Heart left ventricle (tissue), 16 donors: ENCODE results near the gene BAIAP2. TPM values are rescaled to one million over a fixed set of nuclear protein-coding genes. Genes with fewer than 3 reads are reported as not detected.
"Not testable (repeated sequence)": the region's sequence is repeated elsewhere in the genome, so short reads cannot be mapped to it uniquely, and the experiment has no call there.

ENCODE experiments used
- ATAC-seq, 4 donors: fragments of 200-7000 bp; cut with Tn5 transposase; one replicate each; pipeline ENCODE4 v1.9.1; 2020 to 2022; ENCODE audit warnings: moderate library complexity in 4 of 4, mild to moderate bottlenecking in 3 of 4, moderate number of reproducible peaks in 1 of 4
- DNase-seq, 5 donors: peaks; one replicate each; pipeline ENCODE4 v3.0.0-alpha.2; 2020
- H3K27ac ChIP-seq, 12 donors: fragments of 200-600 bp; sonication (generic) in 4 of 12; one replicate each; pipeline versions ENCODE4 v1.5.0 to v1.8.0; 2016 to 2022; ENCODE audit warnings: mild to moderate bottlenecking in 2 of 12
- H3K27me3 ChIP-seq, 9 donors: fragments of 200-600 bp; sonication (generic) in 2 of 9; one replicate each; pipeline versions ENCODE4 v1.5.1 to v1.8.0; 2016 to 2022; ENCODE audit warnings: mild to moderate bottlenecking in 3 of 9
- H3K36me3 ChIP-seq, 9 donors: fragments of 200-600 bp; sonication (generic) in 2 of 9; one replicate each; pipeline versions ENCODE4 v1.5.0 to v1.8.0; 2018 to 2022; ENCODE audit warnings: mild to moderate bottlenecking in 2 of 9
- H3K4me1 ChIP-seq, 12 donors: fragments of 200-600 bp; sonication (generic) in 4 of 12; one replicate each; pipeline versions ENCODE4 v1.5.0 to v1.8.0; 2016 to 2022; ENCODE audit warnings: mild to moderate bottlenecking in 3 of 12
- H3K4me3 ChIP-seq, 12 donors: fragments of 200-600 bp; sonication (generic) in 4 of 12; one replicate each; pipeline versions ENCODE4 v1.5.0 to v1.8.0; 2017 to 2022; ENCODE audit warnings: mild to moderate bottlenecking in 9 of 12, moderate library complexity in 4 of 12
- H3K9me3 ChIP-seq, 12 donors: fragments of 200-600 bp; sonication (generic) in 4 of 12; one replicate each; pipeline versions ENCODE4 v1.5.0 to v1.8.0; 2016 to 2022; ENCODE audit warnings: mild to moderate bottlenecking in 1 of 12
- POLR2A ChIP-seq, 2 donors: fragments of 450-650 bp; IDR thresholded peaks; one replicate each; pipeline ENCODE4 v1.6.1; 2017; ENCODE audit warnings: antibody characterized with exemption in 2 of 2, mild to moderate bottlenecking in 2 of 2, moderate library complexity in 2 of 2
- WGBS, 4 donors: extraction: QIAGEN DNeasy Blood & Tissue Kit in 2 of 4; methylation state at CpG; one replicate each; pipeline versions ENCODE4 v1.1.5 to v1.1.7; 2013 to 2018; 5-methylcytosine and 5-hydroxymethylcytosine counted together
- intact Hi-C, 10 donors: fragments of 100-400 bp; cut with DNase I; formaldehyde crosslinking; loops; one replicate each; pipeline versions ENCODE4 v1.11.1 to v1.14.2; 2022
- polyA plus RNA-seq, 2 donors: library from polyadenylated mRNA; stranded (reverse); fragments of 200-250 nt; gene quantifications; one replicate each; pipeline ENCODE4 v1.2.3, GENCODE V29; 2013
- total RNA-seq, 9 donors: library from RNA; depleted of rRNA in 2 of 9; stranded (reverse); fragments of >200 nt in 2 of 9; fragmentation: NEBNext Ultra II Directional in 3 of 9; extraction: Animal tissue kit (Norgen Biotek cat#: 25700) in 3 of 9; gene quantifications; one replicate each; pipeline versions ENCODE4 v1.1.0 to v1.2.4, GENCODE V29; 2016 to 2023
- TF ChIP-seq, protein P1 (sequence below), 12 donors: fragments of 200-600 bp; sonication (generic) in 4 of 12; IDR thresholded peaks; one replicate each; pipeline versions ENCODE4 v1.5.0 to v1.8.0; 2018 to 2022; ENCODE audit warnings: antibody characterized with exemption in 12 of 12, mild to moderate bottlenecking in 5 of 12
- donor health status: ischemic (EF 13 %, LVEDD 7.1; RV severe dilation, severe dysfunction).
- donor health status: healthy with polysubstance abuse.
- donor health status: DM: no; HTN: yes; CAD: no.
- donor health status: DM: no; HTN: no; CAD: no.
- donor health status: ischemic (EF 25% LVEDD 6.9; RV normal size, moderate dysfunction).
- donor health status: ischemic (EF 25% LVEDD 5.7; RV mildly dilated, moderate dysfunction).
- donor health status: healthy.
- donor health status: DM: yes; HTN: yes; CAD: no.
- donor health status: ischemic (EF 35%, LVEDD 5.7; RV mildly dilated, moderate dysfunction).
- donor health status: nonischemic (EF 11% LVEDD 7.7; RV severe dilation, severe dysfunction).
- donor health status: DM: yes; HTN: yes; CAD: no.
- donor health status: PGD.
- donor health status: ischemic (EF 29% LVEDD 5.4; RV normal size, mild dysfunction).
- donor health status: nonischemic (EF 23%, LVEDD 6.1; RV moderate dilation, normal function).

BAIAP2 gene
- total and polyA plus RNA-seq, 11 donors: 8.9 to 30.2 (median 18.5) TPM

DNA sequence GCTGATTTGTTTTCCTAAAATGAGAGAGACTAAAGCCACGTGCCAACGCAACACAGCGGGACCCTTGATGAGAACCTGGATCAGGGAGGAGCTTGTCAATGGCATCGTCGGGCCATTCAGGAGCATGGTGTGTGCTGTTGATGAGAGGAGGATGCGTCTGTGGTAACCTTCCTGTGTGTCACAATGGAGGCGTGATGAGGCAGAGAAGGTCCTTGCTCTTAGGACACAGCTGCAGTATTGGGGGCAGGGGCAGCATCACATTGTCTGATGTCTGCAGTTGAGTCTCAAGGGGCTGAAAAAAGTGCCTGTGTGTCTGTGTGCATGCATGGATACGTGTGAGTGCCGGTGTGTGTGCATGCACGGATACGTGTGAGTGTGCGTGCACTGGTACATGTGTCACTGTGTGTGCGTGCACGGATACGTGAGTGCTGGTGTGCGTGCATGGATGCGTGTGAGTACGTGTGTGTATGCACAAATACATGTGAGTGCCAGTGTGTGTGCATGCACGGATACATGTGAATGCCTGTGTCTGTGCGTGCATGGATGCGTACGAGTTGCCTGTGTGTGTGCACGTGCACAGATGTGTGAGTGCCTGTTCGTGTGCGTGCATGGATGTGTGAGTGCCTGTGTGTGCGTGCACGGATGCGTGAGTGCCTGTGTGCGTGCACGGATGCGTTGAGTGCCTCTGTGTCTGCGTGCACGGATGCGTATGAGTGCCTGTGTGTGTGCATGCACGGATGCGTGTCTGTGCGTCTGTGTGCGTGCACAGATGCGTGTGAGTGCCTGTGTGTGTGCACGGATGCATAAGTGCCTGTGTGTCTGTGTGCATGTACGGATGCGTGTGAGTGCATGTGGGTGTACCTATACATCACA is 39.3 kb downstream of the BAIAP2 start:
- Histone ChIP-seq H3K9me3 (no peaks in the 10 kb centered on the region), H3K27ac (no peak overlapping the region), H3K4me3 (no peak overlapping the region), H3K36me3 (peaks cover 0 to 5% (median 0%) of the 10 kb centered on the region in 9 donors), H3K27me3 (no peaks in the 10 kb centered on the region), H3K4me1 (peaks cover 0 to 3% (median 0%) of the 10 kb centered on the region in 12 donors)
- ATAC-seq (no peak), DNase-seq (no peak)
- 92 to 93% (median 93%) methylated on average over 42 of the region's 42 CpGs for WGBS, 4 donors
- TF ChIP-seq, protein P1, sequence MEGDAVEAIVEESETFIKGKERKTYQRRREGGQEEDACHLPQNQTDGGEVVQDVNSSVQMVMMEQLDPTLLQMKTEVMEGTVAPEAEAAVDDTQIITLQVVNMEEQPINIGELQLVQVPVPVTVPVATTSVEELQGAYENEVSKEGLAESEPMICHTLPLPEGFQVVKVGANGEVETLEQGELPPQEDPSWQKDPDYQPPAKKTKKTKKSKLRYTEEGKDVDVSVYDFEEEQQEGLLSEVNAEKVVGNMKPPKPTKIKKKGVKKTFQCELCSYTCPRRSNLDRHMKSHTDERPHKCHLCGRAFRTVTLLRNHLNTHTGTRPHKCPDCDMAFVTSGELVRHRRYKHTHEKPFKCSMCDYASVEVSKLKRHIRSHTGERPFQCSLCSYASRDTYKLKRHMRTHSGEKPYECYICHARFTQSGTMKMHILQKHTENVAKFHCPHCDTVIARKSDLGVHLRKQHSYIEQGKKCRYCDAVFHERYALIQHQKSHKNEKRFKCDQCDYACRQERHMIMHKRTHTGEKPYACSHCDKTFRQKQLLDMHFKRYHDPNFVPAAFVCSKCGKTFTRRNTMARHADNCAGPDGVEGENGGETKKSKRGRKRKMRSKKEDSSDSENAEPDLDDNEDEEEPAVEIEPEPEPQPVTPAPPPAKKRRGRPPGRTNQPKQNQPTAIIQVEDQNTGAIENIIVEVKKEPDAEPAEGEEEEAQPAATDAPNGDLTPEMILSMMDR (IDR thresholded peaks at IDR 0.05): no peak
- no peak for TF ChIP-seq POLR2A (IDR thresholded peaks at IDR 0.05)
- intact Hi-C loops: no loop called here

DNA sequence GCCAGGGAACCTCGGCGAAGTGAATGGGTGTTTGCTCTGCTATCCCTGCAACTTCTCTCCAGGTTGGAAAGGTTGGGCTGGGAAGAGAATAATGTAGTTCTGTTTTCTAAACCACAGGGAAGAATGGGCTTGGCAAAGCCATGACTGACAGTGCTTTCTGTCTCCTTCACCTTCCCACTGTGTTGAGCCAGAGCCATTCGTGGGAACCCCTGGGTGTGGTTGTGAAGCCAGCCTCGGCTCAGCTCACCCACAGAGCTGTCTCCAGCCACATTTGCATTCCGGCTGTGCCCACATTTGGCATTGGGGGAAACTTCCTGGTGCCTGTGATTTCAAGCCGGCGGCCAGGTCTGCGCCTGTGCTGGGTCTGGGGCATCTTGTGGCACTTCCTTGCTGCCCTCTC is 39.9 kb downstream of the BAIAP2 start:
- 70 to 76% (median 74%) methylated on average over 8 of the region's 8 CpGs for WGBS, 4 donors
- Histone ChIP-seq H3K27me3 (no peaks in the 10 kb centered on the region), H3K4me1 (peaks cover 0 to 3% (median 0%) of the 10 kb centered on the region in 12 donors), H3K4me3 (no peak overlapping the region), H3K9me3 (no peaks in the 10 kb centered on the region), H3K36me3 (peaks cover 0 to 5% (median 0%) of the 10 kb centered on the region in 9 donors), H3K27ac (no peak overlapping the region)
- ATAC-seq (no peak), DNase-seq (no peak)
- no peak for TF ChIP-seq POLR2A (IDR thresholded peaks at IDR 0.05)
- TF ChIP-seq, protein P1 (IDR thresholded peaks at IDR 0.05): no peak
- intact Hi-C loops: no loop called here

DNA sequence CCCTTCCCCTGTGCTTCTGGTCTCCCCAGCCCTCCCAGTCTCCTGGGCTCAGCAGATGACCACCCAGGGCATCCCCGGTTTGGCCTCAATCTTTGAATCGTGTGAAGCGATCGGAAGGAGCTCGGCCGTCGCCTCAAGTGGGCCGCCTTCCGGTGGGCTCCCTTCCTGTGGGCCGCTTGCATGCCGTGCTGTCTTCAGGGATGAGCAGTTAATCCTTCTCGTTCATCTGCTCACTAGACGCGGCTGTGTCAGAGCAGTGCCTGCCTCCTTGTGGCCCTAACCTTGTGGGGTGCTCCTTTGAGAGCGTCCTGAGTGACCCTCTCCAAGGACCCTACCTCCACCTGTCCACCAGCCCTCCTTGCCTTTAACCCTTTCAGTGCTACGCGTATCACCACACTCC is 40.4 kb downstream of the BAIAP2 start:
- Histone ChIP-seq H3K9me3 (no peaks in the 10 kb centered on the region), H3K4me1 (peaks cover 0 to 3% (median 0%) of the 10 kb centered on the region in 12 donors), H3K36me3 (peaks cover 0 to 6% (median 0%) of the 10 kb centered on the region in 9 donors), H3K4me3 (no peak overlapping the region), H3K27ac (no peak overlapping the region), H3K27me3 (no peaks in the 10 kb centered on the region)
- no peak for TF ChIP-seq POLR2A (IDR thresholded peaks at IDR 0.05)
- TF ChIP-seq, protein P1 (IDR thresholded peaks at IDR 0.05): no peak
- intact Hi-C loops: no loop called here
- WGBS, 4 donors: 85 to 89% (median 86%) methylated on average over 17 of the region's 17 CpGs
- ATAC-seq: no peak
- DNase-seq: no peak

DNA sequence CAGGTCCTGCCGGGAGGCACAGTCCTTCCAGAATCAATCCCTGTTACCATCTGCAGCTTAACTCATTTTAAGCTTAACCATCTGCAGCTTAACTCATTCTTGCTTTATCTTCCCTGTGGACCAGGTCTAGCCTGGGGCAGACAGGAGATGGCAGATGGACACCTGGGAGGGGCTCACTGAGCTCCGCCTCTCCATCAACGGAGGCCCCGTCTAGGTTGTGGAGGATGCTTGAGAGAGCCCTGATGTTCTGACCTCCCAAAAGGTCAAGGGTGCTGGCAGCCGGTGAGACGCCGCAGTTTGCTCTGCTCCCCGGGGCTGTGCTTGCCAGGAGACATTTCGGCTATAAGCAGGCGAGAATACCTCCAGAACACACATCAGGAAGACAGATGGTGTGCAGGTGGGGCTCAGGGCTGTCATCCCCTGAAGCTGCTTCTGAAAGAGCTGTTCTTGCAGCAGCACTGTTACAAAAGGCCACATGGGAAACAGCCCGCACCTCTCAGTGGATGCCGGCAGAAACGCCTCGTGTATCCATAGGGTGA is 41.3 kb downstream of the BAIAP2 start:
- intact Hi-C loops: no loop called here
- H3K27me3 ChIP-seq: no peaks in the 10 kb centered on the region
- TF ChIP-seq, protein P1 (IDR thresholded peaks at IDR 0.05): no peak
- no peak for TF ChIP-seq POLR2A (IDR thresholded peaks at IDR 0.05)
- no peaks in the 10 kb centered on the region for H3K9me3 ChIP-seq
- peaks cover 0 to 7% (median 0%) of the 10 kb centered on the region in 12 donors for H3K4me1 ChIP-seq
- no peak overlapping the region for H3K4me3 ChIP-seq
- 76 to 86% (median 80%) methylated on average over 14 of the region's 14 CpGs for WGBS, 4 donors
- H3K36me3 ChIP-seq: peaks cover 0 to 6% (median 0%) of the 10 kb centered on the region in 9 donors
- DNase-seq (no peak), ATAC-seq (no peak)
- H3K27ac ChIP-seq: no peak overlapping the region

DNA sequence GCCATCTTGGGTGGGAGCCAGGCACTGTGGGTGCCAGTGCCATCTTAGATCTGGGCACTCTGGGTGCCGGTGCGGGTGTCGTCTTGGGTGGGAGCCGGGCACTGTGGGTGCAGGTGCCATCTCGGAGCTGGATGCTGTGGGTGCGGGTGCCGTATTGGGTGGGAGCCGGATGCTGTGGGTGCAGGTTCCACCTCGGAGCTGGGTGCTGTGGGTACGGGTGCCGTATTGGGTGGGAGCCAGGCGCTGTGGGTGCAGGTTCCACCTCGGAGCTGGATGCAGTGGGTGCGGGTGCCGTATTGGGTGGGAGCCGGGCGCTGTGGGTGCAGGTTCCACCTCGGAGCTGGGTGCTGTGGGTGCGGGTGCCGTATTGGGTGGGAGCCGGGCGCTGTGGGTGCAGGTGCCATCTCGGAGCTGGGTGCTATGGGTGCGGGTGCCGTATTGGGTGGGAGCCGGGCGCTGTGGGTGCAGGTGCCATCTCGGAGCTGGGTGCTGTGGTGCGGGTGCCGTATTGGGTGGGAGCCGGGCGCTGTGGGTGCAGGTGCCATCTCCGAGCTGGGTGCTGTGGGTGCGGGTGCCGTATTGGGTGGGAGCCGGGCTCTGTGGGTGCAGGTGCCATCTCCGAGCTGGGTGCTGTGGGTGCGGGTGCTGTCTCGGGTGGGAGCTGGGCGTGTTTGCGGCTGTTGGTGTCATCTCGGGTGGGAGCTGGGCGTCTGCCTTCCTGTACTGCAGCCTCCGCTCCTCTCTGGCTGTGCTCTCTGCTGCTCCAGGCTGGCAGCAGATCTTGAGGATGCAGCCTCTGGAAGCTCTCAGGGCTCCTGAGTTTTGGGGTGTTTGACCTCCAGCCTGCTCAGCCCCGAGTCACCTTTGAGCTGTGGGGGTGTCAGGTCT is 43.3 kb downstream of the BAIAP2 start:
- ATAC-seq, H3K27ac ChIP-seq, DNase-seq, H3K4me3 ChIP-seq, intact Hi-C loops, H3K27me3 ChIP-seq, H3K36me3 ChIP-seq, H3K9me3 ChIP-seq: not testable (repeated sequence)
- 93 to 97% (median 94%) methylated on average over 38 to 45 of the region's 45 CpGs for WGBS, 4 donors
- H3K4me1 ChIP-seq: peaks cover 0 to 27% (median 16%) of the 10 kb centered on the region in 12 donors
